ENCODE measurements around the gene ZPBP. TPM values are rescaled to one million over a fixed set of nuclear protein-coding genes. Genes with fewer than 3 reads are reported as not detected.

Gene ZPBP
- total and polyA plus RNA-seq, 4 donors = 0.05 to 0.17 (median 0.14) TPM; not detected in 1

DNA sequence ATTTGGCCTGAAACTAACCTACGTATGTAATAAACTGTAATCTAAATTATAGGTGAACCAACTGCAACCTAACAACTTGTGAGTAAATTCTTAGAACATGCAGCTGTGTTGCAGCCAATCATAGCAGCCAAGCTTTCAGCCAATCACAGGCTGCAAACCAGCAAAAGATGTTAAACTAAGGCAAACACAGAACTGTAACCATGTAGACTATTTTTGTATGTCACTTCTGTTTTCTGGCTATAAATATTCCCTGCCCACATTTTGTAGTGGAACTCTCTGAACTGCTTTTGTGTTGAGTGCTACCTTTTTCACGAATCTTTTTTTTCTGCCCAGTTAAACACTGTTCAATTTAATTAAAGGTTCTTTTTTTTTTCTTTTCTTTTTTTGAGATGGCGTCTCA, 28.2 kb upstream of the ZPBP start:
- Histone ChIP-seq H3K27ac (ENCODE audit: low read depth in 1 of 2, low read length in 2 of 2) (no peak overlapping the region), H3K4me3 (ENCODE audit: low read depth in 1 of 3, low read length in 3 of 3) (no peak overlapping the region), H3K4me1 (ENCODE audit: control insufficient read depth in 4 of 4, insufficient read depth in 4 of 4, low read length in 3 of 4) (no peaks in the 10 kb centered on the region), H3K36me3 (ENCODE audit: control insufficient read depth in 4 of 4, insufficient read depth in 3 of 4, low read depth in 1 of 4, low read length in 3 of 4) (no peaks in the 10 kb centered on the region), H3K27me3 (ENCODE audit: control insufficient read depth in 4 of 4, insufficient read depth in 4 of 4, low read length in 3 of 4) (no peaks in the 10 kb centered on the region), H3K9me3 (ENCODE audit: control insufficient read depth in 4 of 4, low read length in 3 of 4) (no peaks in the 10 kb centered on the region), H3K9ac (ENCODE audit: low read depth in 1 of 2, low read length in 2 of 2) (no peak overlapping the region)
- TF ChIP-seq JUND (IDR thresholded peaks at IDR 0.05) (no peak), RXRA (IDR thresholded peaks at IDR 0.05) (no peak), GABPA (IDR thresholded peaks at IDR 0.05 in 1 of 2, conservative IDR thresholded peaks at IDR 0.05 in 1 of 2) (no peak), HNF4A (conservative IDR thresholded peaks at IDR 0.05) (no peak), NR2F2 (IDR thresholded peaks at IDR 0.05) (no peak), SP1 (IDR thresholded peaks at IDR 0.05) (no peak), HNF4G (IDR thresholded peaks at IDR 0.05) (no peak), TAF1 (conservative IDR thresholded peaks at IDR 0.05) (no peak), MAX (IDR thresholded peaks at IDR 0.05) (no peak)
- TF ChIP-seq, protein P1, sequence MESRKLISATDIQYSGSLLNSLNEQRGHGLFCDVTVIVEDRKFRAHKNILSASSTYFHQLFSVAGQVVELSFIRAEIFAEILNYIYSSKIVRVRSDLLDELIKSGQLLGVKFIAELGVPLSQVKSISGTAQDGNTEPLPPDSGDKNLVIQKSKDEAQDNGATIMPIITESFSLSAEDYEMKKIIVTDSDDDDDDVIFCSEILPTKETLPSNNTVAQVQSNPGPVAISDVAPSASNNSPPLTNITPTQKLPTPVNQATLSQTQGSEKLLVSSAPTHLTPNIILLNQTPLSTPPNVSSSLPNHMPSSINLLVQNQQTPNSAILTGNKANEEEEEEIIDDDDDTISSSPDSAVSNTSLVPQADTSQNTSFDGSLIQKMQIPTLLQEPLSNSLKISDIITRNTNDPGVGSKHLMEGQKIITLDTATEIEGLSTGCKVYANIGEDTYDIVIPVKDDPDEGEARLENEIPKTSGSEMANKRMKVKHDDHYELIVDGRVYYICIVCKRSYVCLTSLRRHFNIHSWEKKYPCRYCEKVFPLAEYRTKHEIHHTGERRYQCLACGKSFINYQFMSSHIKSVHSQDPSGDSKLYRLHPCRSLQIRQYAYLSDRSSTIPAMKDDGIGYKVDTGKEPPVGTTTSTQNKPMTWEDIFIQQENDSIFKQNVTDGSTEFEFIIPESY (IDR thresholded peaks at IDR 0.05) = no peak
- 71% methylated on average over 3 of the region's 3 CpGs for WGBS
- DNase-seq (ENCODE audit: low spot score) = no peak

DNA sequence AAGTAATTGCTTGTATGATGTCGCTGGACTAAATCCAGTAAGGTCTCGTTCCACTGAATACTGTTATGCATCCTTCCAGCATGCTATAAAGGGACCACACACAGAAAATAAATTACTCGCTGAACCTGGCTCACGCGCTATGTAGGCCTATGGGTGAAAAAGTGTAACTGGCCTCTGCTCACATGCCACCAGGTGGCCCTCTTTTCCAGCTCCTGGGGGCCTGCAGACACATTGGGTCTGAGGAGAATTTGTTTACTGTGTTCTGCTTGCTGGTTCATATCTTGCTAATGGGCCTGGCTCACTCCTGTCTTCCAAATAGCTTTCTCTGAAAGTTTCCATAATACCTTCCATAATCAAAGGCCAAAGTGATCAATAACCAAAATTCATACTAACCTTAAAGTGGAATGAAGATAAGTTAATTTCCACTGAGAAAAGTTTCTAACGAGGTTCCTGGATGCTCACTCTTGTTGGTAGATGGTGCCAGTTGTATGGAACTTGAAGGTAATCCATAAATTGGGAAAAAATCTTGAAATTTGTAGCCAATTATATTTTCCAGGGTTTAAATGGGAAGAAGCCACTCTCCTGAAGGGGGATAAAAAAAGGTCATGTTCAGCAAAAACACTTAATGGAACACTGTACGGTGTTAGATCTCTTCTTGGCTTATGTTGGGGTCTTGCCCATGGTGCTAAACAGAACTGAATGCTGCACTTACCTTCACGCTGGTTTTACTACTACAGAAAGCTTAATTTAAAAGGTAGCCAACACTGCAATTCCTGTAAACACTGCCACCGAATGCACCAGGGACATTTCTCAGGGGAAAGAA, 27.0 kb upstream of the ZPBP start:
- 69% methylated on average over 9 of the region's 9 CpGs for WGBS

More for the DNA sequence above, 27.0 kb upstream of the ZPBP start:
- Histone ChIP-seq H3K27me3 (ENCODE audit: control insufficient read depth in 4 of 4, insufficient read depth in 4 of 4, low read length in 3 of 4) (no peaks in the 10 kb centered on the region), H3K4me1 (ENCODE audit: control insufficient read depth in 4 of 4, insufficient read depth in 4 of 4, low read length in 3 of 4) (no peaks in the 10 kb centered on the region), H3K27ac (ENCODE audit: low read depth in 1 of 2, low read length in 2 of 2) (no peak overlapping the region), H3K9me3 (ENCODE audit: control insufficient read depth in 4 of 4, low read length in 3 of 4) (no peaks in the 10 kb centered on the region), H3K9ac (ENCODE audit: low read depth in 1 of 2, low read length in 2 of 2) (no peak overlapping the region), H3K4me3 (ENCODE audit: low read depth in 1 of 3, low read length in 3 of 3) (no peak overlapping the region), H3K36me3 (ENCODE audit: control insufficient read depth in 4 of 4, insufficient read depth in 3 of 4, low read depth in 1 of 4, low read length in 3 of 4) (no peaks in the 10 kb centered on the region)
- no peak for DNase-seq (ENCODE audit: low spot score)
- TF ChIP-seq, protein P2, sequence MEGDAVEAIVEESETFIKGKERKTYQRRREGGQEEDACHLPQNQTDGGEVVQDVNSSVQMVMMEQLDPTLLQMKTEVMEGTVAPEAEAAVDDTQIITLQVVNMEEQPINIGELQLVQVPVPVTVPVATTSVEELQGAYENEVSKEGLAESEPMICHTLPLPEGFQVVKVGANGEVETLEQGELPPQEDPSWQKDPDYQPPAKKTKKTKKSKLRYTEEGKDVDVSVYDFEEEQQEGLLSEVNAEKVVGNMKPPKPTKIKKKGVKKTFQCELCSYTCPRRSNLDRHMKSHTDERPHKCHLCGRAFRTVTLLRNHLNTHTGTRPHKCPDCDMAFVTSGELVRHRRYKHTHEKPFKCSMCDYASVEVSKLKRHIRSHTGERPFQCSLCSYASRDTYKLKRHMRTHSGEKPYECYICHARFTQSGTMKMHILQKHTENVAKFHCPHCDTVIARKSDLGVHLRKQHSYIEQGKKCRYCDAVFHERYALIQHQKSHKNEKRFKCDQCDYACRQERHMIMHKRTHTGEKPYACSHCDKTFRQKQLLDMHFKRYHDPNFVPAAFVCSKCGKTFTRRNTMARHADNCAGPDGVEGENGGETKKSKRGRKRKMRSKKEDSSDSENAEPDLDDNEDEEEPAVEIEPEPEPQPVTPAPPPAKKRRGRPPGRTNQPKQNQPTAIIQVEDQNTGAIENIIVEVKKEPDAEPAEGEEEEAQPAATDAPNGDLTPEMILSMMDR (IDR thresholded peaks at IDR 0.05; ENCODE audit: low read depth, low read length, missing input control) = no peak
- TF ChIP-seq REST (IDR thresholded peaks at IDR 0.05) (no peak), FOXA2 (IDR thresholded peaks at IDR 0.05) (no peak), HNF4G (IDR thresholded peaks at IDR 0.05) (no peak), FOXA1 (IDR thresholded peaks at IDR 0.05) (no peak), EGR1 (IDR thresholded peaks at IDR 0.05; ENCODE audit: low read depth in 2 of 2) (no peak), TAF1 (conservative IDR thresholded peaks at IDR 0.05) (no peak), RXRA (IDR thresholded peaks at IDR 0.05) (no peak), JUND (IDR thresholded peaks at IDR 0.05) (no peak)
- TF ChIP-seq, protein P3, sequence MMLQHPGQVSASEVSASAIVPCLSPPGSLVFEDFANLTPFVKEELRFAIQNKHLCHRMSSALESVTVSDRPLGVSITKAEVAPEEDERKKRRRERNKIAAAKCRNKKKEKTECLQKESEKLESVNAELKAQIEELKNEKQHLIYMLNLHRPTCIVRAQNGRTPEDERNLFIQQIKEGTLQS (IDR thresholded peaks at IDR 0.05) = no peak
- TF ChIP-seq, protein P1 (IDR thresholded peaks at IDR 0.05) = no peak

Measured in liver (tissue), 9 donors.